HEK293T (cell line): Measurements from ENCODE around the gene NRXN2.

ENCODE experiments used
- BHLHE40 ChIP-seq: fragments of 450-650 bp; IDR thresholded peaks from 2 replicates; pipeline ENCODE4 v1.6.1; 2016; ENCODE audit warnings: mild to moderate bottlenecking, moderate library complexity, borderline replicate concordance
- CTBP1 ChIP-seq: fragments of 450-650 bp; IDR thresholded peaks from 2 replicates; pipeline ENCODE4 v1.6.1; 2016; ENCODE audit warnings: borderline replicate concordance
- ELF4 ChIP-seq: fragments of 450-650 bp; IDR thresholded peaks from 2 replicates; pipeline ENCODE4 v1.6.1; 2017; ENCODE audit warnings: antibody characterized with exemption
- FOXA1 ChIP-seq: fragments of 450-650 bp; IDR thresholded peaks from 2 replicates; pipeline ENCODE4 v1.6.1; 2016; ENCODE audit warnings: mild to moderate bottlenecking
- FOXK2 ChIP-seq: fragments of 450-650 bp; IDR thresholded peaks from 2 replicates; pipeline ENCODE4 v1.6.1; 2016; ENCODE audit warnings: mild to moderate bottlenecking
- FOXM1 ChIP-seq: fragments of 450-650 bp; IDR thresholded peaks from 2 replicates; pipeline ENCODE4 v1.6.1; 2017; ENCODE audit warnings: mild to moderate bottlenecking, borderline replicate concordance
- L3MBTL2 ChIP-seq: fragments of 450-650 bp; conservative IDR thresholded peaks from 2 replicates; pipeline ENCODE4 v1.6.1; 2016; ENCODE audit warnings: mild to moderate bottlenecking
- LEF1 ChIP-seq: fragments of 450-650 bp; IDR thresholded peaks from 2 replicates; pipeline ENCODE4 v1.6.1; 2017; ENCODE audit warnings: mild to moderate bottlenecking, borderline replicate concordance
- NFRKB ChIP-seq: fragments of 450-650 bp; IDR thresholded peaks from 2 replicates; pipeline ENCODE4 v1.6.1; 2016; ENCODE audit warnings: mild to moderate bottlenecking, moderate library complexity
- PKNOX1 ChIP-seq: fragments of 450-650 bp; IDR thresholded peaks from 2 replicates; pipeline ENCODE4 v1.6.1; 2016
- SP1 ChIP-seq: fragments of 450-650 bp; IDR thresholded peaks from 2 replicates; pipeline ENCODE4 v1.6.1; 2017
- SUZ12 ChIP-seq: fragments of 450-650 bp; IDR thresholded peaks from 2 replicates; pipeline ENCODE4 v1.6.1; 2016; ENCODE audit warnings: mild to moderate bottlenecking
- TARDBP ChIP-seq: fragments of 450-650 bp; IDR thresholded peaks from 2 replicates; pipeline ENCODE4 v1.6.1; 2016
- ZNF384 ChIP-seq: fragments of 450-650 bp; IDR thresholded peaks from 2 replicates; pipeline ENCODE4 v1.6.1; 2016

- TF ChIP-seq ZNF384 (no peak), CTBP1 (no peak), ELF4 (no peak), SUZ12 (no peak), FOXK2 (no peak), FOXM1 (no peak), PKNOX1 (no peak), TARDBP (no peak), SP1 (no peak), NFRKB (no peak), FOXA1 (no peak), LEF1 (no peak), L3MBTL2 (no peak), BHLHE40 (no peak)
Observed at GRCh38 chr11:64656862-64657261, 66.1 kb downstream of the NRXN2 start.
